SIG-M5 treated with dmso at 0.1 percent for 504 hours (cell line): ENCODE data around the gene LDHAL6B.
A peak's percentile ranks its signal among the peaks of the same experiment; 100 is the strongest.

Source experiments
- DNase-seq: peaks from one replicate; lab custom pipeline; 2025; ENCODE audit not compliant: unreplicated experiment; lab: John Stamatoyannopoulos, UW

The LDHAL6B gene

DNA sequence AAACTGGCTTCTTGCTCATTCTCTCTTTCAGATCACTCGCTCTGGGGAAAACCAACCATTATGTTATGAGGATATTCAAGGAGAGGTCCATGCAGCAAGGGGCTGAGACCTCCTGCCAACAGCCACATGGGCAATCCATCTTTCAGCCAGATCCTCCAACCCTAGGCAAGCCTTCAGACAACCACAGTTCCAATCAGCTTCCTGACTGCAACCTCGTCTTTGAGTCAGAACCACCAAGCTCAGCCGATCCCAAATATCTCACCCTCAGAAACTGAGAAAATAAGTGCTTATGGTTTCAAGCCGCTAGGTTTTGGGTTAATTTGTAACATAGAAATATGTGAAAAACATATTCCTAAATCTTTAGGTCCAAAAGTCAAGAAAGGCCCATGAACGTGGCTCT lies 10.3 kb downstream of the LDHAL6B start:
- no peak for DNase-seq

DNA sequence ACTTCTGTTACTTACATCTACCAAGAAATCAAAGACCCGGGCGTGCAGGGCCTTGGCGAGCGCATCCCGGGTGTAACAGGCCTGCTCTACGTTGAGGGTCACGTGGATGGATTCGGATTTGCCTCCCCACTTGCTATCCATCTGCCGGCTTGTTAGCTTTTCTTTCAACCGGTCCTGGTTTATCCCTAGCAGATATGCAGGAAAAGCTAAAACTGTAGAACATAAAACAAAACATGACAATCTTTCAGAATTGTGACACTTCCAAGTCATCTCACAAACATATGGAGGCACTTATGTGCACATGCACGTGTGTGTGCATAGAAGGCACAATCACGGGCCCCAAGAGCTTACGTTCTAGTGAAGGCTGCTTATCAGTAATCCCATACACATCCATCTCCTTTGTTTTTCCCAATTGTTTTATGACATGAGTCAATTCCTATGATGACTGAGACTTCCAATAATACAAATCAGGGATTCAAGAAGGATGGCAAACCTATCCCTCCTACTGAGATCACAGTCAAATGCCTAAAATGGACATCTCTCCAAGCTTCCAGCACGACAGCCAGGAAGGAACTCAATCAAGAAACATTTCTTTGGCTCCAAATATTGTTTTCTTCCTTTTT lies 11.3 kb downstream of the LDHAL6B start:
- no peak for DNase-seq

DNA sequence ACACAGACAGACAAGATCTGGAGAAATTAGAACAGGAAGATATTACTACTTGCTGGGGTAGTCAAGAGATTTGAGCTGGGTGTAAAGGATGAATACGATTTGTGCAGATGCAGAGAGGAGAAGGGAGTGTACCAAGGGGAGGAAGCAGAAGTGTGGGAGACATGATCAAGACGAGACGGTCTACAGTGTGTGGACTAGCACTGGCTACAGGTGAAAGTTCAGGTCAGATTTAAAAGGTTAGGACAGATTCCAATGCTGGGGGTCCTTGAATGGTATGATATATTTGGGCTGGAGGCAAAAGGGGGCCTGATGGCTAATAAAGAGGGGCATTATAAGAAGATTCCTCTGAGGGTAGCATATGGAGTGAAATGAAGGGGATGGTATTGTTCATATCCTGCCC lies 12.1 kb downstream of the LDHAL6B start:
- DNase-seq: no peak

DNA sequence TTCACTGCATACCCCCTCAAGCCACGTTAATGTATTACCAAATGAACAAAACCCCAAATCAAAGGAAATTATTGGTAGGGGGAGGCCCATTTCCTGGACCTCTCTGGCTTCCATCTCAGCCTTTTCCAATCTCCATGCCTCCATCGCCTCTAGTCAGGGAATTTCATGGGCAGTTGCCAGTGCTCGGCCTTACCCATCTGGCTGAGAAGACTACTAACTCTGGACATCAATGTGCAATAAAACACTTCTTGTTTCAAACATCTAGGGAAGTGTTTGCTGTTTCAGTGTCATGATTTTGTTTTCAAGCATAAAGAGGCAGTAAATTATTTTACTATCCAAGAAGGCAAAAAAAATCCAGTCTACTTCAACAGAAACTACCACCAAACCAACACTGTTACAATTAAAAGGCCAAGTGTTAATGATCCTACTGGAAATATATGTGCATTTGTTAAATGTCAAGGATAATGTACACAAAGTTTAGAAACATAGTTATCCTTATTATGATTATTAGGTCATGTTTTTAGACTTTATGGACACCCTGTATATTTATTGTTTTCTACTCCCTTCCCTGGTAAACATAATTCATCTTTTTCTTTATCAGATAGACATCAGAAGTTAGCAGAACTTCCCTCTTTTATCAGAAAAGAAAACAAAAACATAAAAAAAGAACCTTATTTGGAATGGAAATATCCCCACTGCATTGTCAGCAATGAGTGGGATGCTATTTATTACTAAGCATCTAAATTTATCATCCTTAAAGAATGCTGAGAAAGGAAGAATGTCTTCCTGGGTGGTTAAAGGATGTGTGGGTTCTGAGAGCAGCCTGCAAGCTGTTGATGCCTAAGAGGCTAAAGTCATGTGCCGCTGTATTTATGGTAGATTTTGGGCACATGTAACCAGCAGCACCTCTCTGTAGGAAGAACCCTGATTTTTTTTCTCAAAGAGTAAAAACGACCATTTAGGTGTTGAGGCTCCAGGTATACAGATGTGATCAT lies 15.2 kb downstream of the LDHAL6B start:
- no peak for DNase-seq

DNA sequence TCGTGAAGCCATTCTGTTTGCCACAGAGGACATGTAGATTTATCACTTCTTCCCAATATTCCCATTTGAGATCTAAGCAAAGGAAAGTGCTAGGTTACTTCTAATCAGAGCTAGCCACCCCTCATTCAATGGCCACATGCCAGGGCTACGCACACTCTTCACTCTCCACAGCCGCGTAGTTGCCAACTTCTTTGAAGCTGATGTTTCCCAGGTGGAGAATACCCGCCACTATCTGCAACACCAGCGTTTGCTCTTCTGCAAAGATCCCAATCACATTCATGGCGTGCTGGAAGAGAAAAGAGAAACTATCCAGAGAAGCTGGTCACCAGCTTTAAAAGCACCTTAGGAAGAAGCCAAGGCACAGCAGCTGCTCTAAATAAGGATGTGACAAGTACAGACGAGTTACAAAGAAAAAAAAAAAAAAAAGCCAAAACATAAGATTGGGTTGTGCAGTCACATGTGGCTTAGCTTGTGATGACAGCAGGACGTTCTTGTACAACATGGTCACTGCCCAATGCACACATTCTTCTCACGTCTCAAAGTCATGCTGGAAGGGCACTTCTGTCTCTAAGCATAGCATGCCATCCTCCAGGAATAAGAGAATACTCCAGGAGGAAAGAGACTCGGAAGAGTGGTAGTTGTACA lies 16.4 kb downstream of the LDHAL6B start:
- no peak for DNase-seq

DNA sequence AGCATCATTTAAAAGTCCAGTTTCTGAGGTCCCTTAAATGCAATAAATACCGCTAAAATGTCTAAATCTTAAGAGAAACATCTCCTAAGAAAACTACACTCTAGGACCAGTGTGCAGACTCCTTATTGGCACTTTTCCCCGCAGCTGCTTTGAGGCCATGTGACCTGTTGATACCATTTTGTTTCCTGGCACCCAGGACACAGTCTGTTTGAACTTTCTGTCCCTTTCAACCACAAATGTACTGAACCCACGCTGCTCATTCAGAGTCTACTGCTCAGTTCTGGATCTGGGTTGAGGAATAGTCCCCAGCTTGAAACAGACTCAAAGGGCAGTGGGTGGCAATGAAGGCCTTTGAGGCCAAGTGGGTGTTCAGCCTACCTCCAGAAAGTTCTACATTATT lies 17.1 kb downstream of the LDHAL6B start:
- no peak for DNase-seq

DNA sequence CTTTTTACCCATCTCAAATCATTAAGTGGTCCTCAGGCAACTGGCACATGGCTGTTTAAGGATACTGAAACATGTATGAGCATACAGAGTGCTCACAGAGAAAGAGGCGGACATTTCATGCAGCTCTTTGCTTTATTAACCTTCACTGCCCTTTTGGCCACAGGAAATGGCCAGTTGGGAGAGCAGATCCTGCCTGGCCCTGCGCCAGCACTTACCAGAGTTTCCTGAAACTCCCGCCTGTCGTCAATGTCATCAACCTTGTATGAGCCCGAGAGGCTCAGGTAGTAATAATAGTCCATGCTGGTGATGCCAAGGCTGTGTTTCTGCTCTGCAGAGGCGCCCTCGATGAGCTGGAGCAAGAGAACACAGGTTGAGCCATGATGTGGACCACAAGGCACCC lies 17.8 kb downstream of the LDHAL6B start:
- DNase-seq: no peak

DNA sequence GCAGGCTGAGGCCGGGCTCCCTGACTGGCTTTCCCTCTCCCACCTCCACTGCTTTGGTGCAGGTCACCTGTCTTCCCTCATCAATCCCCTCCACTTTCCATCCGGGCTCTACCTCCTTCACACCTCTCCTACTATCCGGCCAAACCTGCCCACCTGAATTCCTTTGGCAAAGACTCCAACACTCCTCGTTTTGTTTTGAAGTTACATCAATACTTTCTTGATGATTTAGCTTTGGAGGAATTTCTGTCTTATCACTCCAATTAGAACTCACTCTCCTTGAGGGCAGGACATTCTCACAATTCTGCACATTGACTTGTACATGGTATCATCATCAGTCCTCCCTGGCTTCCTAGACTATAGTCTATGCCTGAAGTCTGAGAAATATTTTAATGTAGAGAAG lies 20.4 kb downstream of the LDHAL6B start:
- no peak for DNase-seq

DNA sequence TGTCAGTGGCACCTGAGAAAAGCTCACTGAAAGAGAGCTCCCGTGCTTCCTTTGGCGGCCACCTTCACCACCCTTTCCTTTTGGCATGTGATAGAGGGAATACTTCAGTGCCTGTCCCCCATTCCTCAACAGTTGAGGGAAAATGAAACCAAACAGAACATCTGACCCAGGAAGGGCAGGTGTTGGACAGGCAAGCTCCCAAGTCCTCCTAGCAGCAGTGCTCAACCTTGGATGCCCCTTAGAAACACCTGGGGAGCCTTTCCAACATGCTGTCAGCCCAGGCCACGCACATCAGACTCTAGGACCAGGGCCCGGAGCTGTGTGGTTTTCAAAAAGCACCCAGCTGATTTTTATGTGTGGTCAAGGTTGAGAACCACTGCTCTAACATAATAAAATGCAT lies 22.4 kb downstream of the LDHAL6B start:
- no peak for DNase-seq

DNA sequence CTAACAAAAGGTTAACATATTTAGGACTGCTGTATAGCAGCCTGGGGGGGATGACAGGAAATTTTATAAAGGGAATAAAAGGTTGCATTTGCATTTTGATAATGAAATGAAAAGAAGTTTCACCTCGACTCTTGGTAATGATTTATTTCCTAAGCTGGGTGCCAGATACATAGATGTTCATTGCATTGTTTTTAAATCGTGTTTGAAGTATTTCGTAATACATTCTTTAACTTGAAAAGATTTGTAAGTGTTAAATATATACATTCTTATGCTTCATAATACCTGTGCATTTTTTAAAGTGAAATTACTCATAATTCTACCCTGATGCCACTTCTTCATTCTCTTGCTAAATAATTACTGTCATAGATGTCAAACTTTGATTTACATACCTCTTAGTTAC lies 22.8 kb downstream of the LDHAL6B start:
- no peak for DNase-seq

DNA sequence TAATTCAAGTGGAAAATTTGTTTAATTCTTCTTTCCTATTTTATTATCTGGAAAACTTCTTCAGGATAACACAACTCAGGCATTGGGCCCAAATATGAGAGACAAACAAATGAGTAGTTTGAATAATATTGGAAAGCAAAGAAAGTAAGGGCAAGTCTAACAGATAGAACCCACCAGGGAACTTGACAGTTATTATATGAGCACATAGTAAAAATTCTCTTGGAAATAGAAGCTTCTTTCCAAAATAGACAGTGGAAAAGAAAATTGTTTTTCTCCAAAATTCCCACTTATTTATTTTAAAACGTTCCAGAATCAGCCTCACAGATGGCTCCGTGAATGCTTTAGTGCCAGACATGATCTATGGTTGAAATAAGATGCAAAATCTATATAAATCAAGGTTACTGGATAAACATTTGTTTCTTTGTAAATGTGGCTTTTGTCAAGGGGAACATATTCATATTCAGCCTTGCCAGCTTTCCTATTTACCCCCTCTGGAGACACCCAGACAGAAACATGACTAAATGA lies 23.9 kb downstream of the LDHAL6B start:
- DNase-seq: no peak

DNA sequence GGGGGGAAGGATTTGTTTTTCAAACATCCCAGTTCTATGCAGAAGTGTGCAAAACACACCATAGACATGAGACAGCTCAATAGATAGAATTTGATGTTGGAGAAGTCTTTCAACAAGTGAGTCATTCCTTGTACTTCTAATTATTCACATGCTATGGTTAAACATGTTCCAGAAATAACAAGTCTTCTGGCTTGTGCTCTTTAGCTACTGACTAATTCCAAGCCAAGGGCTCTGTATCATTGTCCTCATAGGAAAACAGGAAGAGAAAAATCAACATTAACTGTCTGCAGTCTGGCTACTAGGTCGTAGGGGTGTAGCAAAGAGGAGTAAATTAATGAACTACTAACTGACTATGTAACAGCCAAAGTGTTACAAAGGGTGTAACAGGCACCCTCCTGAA lies 25.8 kb downstream of the LDHAL6B start:
- no peak for DNase-seq

DNA sequence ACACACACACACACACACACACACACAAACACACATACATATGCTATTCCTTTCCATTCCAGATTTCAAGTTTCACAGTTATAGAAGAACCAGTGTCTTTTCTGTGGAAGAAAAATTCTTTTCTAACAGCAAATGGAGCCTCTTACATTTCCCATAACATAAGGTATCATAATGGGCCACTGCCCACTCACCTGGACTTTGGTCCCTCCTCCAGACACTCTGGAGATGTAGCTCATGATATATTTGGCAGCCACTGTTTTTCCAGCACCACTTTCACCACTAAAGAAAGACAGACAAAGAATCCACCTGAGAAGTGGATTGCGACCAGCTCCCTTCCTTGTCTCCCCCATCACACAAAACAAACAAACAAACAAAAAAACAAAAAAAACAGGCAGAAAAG lies 29.8 kb downstream of the LDHAL6B start:
- no peak for DNase-seq

DNA sequence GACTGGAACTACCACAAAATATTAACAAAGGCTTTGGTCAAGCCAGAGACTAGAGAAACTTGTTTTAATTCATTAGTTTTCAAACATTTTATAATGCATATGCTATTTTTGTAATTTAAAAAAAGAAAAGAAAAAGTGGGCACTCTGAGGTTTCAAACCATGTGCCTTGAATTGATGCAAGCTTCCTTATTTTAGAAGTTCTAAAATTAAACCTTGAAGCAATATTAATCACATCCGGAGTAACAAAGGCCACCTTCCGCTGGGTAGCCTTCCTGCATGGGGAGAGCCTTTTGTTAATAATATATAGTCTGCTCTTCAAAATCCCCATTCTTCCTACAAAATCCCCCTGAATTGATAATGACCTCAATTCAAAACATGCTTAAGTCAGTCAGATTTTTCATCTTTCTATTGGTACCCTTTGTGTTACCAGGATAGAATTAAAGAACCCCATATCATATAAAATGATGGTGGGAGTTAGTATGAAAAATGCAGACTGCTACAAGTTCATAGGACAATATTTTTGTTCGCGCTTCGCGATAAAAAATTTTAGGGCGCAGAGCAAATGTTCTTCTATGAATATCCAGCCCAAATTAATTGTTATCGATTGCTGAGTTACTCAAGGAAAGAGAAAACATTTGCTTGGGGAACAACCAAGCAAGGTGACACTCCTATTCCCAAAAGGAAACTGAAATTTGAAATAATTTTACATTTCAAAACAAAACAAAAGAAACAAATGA lies 30.6 kb downstream of the LDHAL6B start:
- DNase-seq: peak; percentile 43

DNA sequence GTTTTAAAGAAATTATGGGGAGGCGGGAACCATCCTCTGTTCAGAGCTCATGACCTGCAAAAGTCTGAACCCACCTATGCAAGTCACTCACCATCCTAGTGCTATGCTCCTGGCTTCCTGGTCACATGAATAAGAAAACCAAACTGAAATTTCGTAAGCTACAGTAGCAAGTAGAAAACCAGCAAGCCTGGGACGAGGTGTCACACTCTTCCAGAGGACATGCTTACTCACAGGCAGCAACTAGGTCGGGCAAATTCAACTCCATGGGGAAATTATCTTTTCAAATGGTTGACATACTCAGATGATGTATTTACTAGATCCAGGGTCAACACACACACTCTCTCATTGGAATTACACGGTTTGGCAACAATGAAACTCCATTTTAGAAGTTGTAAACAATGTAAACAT lies 31.3 kb downstream of the LDHAL6B start:
- peak; percentile 18 for DNase-seq

DNA sequence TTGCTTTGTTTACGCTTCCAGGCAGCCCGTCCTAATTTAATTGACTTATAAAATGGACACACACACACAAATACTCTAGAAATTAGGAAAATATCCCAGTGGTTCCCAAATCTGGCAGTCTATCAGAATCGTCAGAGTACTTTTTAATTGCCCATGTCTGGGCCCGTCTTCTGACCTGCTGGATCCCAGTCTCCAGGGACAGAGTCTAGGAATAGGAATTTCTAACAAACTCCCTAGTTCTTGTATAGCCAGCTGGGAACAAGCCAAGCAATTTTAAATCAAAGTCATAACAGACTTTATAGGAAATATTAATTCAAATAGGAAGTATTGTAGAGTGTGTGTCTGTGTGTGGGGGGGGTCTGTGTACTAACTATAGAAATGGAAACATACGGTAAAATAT lies 33.4 kb downstream of the LDHAL6B start:
- DNase-seq: no peak

DNA sequence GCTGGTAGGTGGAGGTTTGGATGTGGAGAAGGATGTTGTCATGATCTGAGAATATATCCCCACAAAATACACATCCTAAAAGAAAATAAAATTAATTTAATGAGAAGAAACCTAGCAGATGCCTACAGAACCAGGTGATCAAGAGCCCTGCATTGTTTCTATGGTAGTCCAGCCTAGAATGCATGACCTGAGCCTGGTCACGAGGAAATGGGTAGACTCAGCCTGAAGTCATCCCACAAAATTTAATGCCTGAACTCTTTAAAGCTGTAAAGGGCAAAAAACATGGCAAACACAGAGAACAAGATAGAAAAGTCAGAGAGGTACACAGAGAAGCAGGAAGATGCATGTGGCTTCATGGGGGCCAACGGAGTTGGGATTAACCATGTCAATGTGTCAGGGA lies 36.0 kb downstream of the LDHAL6B start:
- DNase-seq: no peak

DNA sequence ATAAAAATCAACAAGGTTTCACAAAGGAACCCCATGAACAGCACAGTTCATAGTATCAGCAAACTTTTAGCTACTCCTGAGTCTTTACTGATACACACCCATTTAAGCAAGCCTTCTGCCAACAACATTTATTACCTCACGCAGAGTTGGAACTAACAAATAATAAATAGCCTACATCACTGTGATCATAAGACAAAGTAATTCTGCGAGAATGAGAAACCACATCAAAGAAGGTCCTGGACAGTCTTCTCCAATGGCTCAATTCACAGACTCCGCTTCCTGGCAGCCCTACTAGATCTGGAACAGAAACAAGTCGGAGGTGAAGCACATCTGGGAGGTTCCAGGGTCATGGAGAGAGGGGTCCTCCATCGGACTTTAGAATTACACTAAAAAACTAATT lies 37.0 kb downstream of the LDHAL6B start:
- no peak for DNase-seq

DNA sequence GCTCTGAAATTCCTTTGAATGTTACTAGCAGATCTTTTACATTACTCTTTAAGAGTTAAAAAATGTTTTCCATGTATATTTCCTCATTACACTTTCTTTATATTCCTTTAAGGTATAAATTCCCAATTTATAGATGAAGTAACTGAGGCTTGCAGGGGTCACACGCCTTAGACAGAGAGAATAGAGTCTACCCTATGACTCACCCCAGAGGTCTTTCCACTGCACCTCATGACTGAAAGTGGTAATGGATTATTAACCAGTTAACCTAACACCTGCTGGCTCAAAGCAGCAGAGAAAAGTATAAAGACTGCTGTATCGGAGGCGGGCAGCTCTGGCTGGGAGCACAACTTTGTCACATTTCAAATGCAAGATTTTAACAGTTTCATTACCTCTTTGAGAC lies 37.7 kb downstream of the LDHAL6B start:
- no peak for DNase-seq

DNA sequence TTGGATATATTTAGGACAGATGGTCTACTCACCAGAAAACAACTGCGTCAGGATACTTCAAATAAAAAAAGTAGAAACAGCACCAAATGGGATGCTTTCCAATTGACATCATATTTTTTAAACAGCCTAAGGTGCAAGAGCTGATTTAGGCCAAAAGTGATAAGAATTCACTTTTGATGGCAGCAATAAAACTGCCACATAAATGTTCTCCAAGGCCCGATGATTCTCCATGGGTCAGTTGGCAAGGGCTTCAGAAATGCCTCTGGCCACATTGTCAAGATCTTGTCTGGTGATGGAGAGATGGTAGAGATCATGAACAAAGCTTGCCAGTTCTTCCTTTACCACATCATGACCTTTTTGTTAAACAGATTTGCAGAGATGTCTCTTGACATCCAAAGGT lies 38.9 kb downstream of the LDHAL6B start:
- no peak for DNase-seq

DNA sequence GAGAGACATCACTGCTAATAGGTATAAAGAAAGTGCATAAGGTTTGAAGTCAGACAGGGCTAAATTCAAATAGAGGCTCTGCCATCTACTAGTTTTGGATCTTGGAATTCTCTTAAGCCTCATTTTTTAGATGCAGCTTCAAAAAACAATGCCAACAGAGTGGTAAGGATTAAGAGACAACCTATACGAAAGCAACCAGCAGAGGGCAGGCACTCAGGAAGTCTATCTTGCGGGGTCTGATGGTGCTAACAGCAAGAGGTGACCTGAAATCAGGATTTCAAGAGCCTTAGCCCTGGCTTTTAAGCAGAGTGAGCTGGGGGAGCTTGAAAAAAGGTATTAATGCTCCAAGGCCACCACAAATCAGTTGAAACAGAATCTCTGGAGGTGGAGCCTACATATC lies 40.7 kb downstream of the LDHAL6B start:
- peak; percentile 38 for DNase-seq
